ENCODE data around the gene DUSP28. TPM values are rescaled to one million over a fixed set of nuclear protein-coding genes. Genes with fewer than 3 reads are reported as not detected.

Gene DUSP28
- total and polyA plus RNA-seq, 2 experiments from 2014 or later = 2.7 to 4.3 TPM

DNA sequence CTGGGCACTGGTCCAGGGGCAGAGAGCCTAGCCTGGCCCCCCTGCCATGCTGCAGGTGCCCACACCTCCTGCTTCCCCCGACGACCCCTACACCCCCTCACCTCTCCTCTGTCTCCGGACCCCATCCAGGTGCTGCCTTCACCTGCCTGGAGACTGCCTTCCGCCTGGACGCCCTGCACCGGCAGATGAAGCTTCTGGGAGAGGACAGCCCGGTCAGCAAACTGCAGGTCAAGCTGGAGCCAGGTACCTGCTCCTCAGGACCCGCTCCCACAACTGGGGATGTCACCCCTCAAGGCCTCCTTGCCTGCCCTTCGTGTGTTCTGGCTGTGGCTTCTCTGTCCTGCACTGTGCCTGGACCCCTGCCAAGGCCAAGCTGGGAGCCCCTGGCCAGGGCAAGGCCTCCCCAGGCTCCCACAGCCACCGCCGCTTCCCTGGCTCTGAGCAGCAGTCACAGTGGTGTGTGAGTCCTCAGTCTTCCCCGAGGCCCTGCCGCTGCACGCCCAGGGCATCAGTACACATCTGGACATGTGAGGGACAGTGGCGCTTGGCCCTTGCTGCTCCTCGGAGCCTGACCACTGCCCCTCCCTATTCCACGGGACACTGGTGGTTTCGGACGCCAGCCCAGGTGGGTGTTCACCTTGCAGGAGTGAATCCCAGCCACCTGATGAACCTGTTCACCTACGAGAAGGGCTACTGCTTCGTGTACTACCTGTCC, 14.4 kb downstream of the DUSP28 start:
- H3K27me3 Mint-ChIP-seq (ENCODE audit: insufficient read depth, low read depth, poor library complexity) = peaks cover 18% of the 10 kb centered on the region
- H3K27ac ChIP-seq (ENCODE audit: low read depth) = no peak overlapping the region
- H3K4me3 ChIP-seq = no peak overlapping the region
- no peak overlapping the region for H3K27ac Mint-ChIP-seq
- no peaks in the 10 kb centered on the region for H3K36me3 ChIP-seq (ENCODE audit: insufficient read depth)
- no peaks in the 10 kb centered on the region for H3K9me2 ChIP-seq (ENCODE audit: insufficient read depth)
- TF ChIP-seq POLR2AphosphoS5 (IDR thresholded peaks at IDR 0.05; ENCODE audit: low read depth) (no peak), CREB1 (CRISPR knock-in tag; IDR thresholded peaks at IDR 0.05; ENCODE audit: low read depth) (no peak), STAT1 (IDR thresholded peaks at IDR 0.05; ENCODE audit: unreplicated experiment) (no peak), ETS1 (IDR thresholded peaks at IDR 0.05) (no peak), ZNF331 (CRISPR knock-in tag; IDR thresholded peaks at IDR 0.05; ENCODE audit: low read depth) (no peak), ZNF114 (CRISPR knock-in tag; IDR thresholded peaks at IDR 0.05) (no peak), EZH2 (IDR thresholded peaks at IDR 0.05; ENCODE audit: low read depth, unreplicated experiment) (no peak), CTCF (conservative IDR thresholded peaks at IDR 0.05; ENCODE audit: low read depth in 2 of 2) (no peak), JUNB (IDR thresholded peaks at IDR 0.05; ENCODE audit: unreplicated experiment) (no peak)
- no peaks in the 10 kb centered on the region; the same call in 1 of the 2 replicates for H4K20me1 ChIP-seq (replicated peaks; ENCODE audit: insufficient read depth)
- H3K4me1 ChIP-seq (ENCODE audit: insufficient read depth) = no peaks in the 10 kb centered on the region
- no peak for ATAC-seq
- H3K4me1 Mint-ChIP-seq = peaks cover under 1% of the 10 kb centered on the region; the same call in 2 of the 3 replicates
- DNase-seq (ENCODE audit: low spot score) = no peak
- peaks cover 8% of the 10 kb centered on the region for H3K27me3 ChIP-seq (ENCODE audit: insufficient read depth)
- H3K4me2 ChIP-seq = no peak overlapping the region
- H3F3A ChIP-seq (replicated peaks; ENCODE audit: low read depth) = no peaks in the 10 kb centered on the region
- no peaks in the 10 kb centered on the region for H3K9me3 Mint-ChIP-seq
- no peaks in the 10 kb centered on the region for H3K79me2 ChIP-seq (replicated peaks; ENCODE audit: insufficient read depth)
- no peaks in the 10 kb centered on the region for H3K36me3 Mint-ChIP-seq (ENCODE audit: low read depth)
- H2AFZ ChIP-seq = no peak overlapping the region
- H3K4me3 Mint-ChIP-seq = no peak overlapping the region

DNA sequence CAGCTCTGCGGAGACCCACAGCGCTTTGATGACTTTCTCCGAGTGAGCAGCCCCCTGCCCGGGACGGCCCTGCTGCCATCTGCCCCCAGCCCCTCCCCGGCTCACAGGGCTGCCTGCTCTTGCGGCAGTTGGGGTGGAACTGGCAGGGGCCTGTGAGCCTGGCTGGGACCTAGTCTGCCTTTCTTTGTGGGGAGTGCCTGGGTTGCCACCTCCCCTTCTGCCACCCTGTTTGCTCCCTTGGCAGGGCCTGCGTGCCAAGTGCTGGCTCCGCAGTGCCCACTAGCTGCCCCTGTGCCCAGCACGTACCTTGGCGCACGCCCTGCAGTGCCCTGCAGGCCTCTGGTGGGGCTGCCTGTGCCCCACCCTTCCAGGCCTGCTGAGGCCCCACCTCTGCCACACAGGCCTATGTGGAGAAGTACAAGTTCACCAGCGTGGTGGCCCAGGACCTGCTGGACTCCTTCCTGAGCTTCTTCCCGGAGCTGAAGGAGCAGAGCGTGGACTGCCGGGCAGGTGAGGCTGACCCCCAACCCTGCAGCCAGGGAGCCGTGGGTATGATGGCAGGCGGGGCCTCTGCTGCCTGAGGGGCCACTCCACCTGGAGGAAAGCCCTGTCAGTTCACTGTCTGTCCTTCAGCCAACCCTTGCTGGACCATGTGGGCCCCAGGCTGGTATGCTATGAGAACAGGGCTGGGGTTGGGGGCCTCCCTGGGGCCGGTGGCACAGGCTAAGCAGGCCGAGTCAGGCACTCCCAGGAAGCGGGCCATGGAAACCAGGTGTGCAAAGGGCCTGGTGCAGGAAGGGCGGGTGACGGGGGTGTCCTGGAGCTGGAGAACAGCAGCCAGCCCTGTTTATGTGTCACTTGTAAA, 15.2 kb downstream of the DUSP28 start:
- no peaks in the 10 kb centered on the region for H3K4me1 ChIP-seq (ENCODE audit: insufficient read depth)
- H4K20me1 ChIP-seq (replicated peaks; ENCODE audit: insufficient read depth) = peaks cover 5% of the 10 kb centered on the region; the same call in 1 of the 2 replicates
- no peak overlapping the region for H3K4me2 ChIP-seq
- no peak overlapping the region for H3K4me3 ChIP-seq
- 0 out of 2 replicates have a peak, but pooled peaks cover under 1% of the 10 kb centered on the region for H3K27me3 ChIP-seq (ENCODE audit: insufficient read depth)
- H3K9me2 ChIP-seq (ENCODE audit: insufficient read depth) = no peaks in the 10 kb centered on the region
- peaks cover 21% of the 10 kb centered on the region for H3K27me3 Mint-ChIP-seq (ENCODE audit: insufficient read depth, low read depth, poor library complexity)
- no peak overlapping the region for H3K27ac ChIP-seq (ENCODE audit: low read depth)
- H3K36me3 ChIP-seq (ENCODE audit: insufficient read depth) = no peaks in the 10 kb centered on the region
- ATAC-seq (no peak), DNase-seq (ENCODE audit: low spot score) (no peak)
- H3K36me3 Mint-ChIP-seq (ENCODE audit: low read depth) = no peaks in the 10 kb centered on the region
- no peaks in the 10 kb centered on the region; the same call in 1 of the 2 replicates for H3K79me2 ChIP-seq (replicated peaks; ENCODE audit: insufficient read depth)
- no peaks in the 10 kb centered on the region for H3K9me3 Mint-ChIP-seq
- H3K4me3 Mint-ChIP-seq = no peak overlapping the region
- no peak overlapping the region for H3K27ac Mint-ChIP-seq
- H3K4me1 Mint-ChIP-seq = peaks cover 8% of the 10 kb centered on the region
- no peak overlapping the region for H2AFZ ChIP-seq
- H3F3A ChIP-seq (replicated peaks; ENCODE audit: low read depth) = 0 out of 2 replicates have a peak, but pooled peaks cover 2% of the 10 kb centered on the region
- TF ChIP-seq ZNF331 (CRISPR knock-in tag; IDR thresholded peaks at IDR 0.05; ENCODE audit: low read depth) (no peak), ETS1 (IDR thresholded peaks at IDR 0.05) (no peak), EZH2 (IDR thresholded peaks at IDR 0.05; ENCODE audit: low read depth, unreplicated experiment) (no peak), REST (IDR thresholded peaks at IDR 0.05; ENCODE audit: unreplicated experiment) (no peak), JUNB (IDR thresholded peaks at IDR 0.05; ENCODE audit: unreplicated experiment) (no peak), CREB1 (CRISPR knock-in tag; IDR thresholded peaks at IDR 0.05; ENCODE audit: low read depth) (no peak), CTCF (conservative IDR thresholded peaks at IDR 0.05; ENCODE audit: low read depth in 2 of 2) (no peak), POLR2AphosphoS5 (IDR thresholded peaks at IDR 0.05; ENCODE audit: low read depth) (no peak)

Measured in GM23338 (cell line).